HG02981 (cell line): ENCODE measurements around the gene PTPRA.

ENCODE experiments used
- ATAC-seq: cut with Tn5 transposase; IDR thresholded peaks from one replicate; pipeline ENCODE4 v1.9.1; 2021; ENCODE audit warnings: mild to moderate bottlenecking, moderate library complexity; ENCODE audit not compliant: unreplicated experiment

The PTPRA gene

GRCh38 chr20:3085571-3086072, 212.3 kb downstream of the PTPRA start:
- ATAC-seq: no peak

GRCh38 chr20:3088031-3088430, 214.8 kb downstream of the PTPRA start:
- no peak for ATAC-seq
